ENCODE results near the gene RNU6-1. TPM values are rescaled to one million over a fixed set of nuclear protein-coding genes. Genes with fewer than 3 reads are reported as not detected.
A peak's percentile ranks its signal among the peaks of the same experiment; 100 is the strongest.

Gene RNU6-1
- total RNA-seq, 1 experiment from 2014 or later, result not detected

- no peaks in the 10 kb centered on the region for H3K4me1 Mint-ChIP-seq (ENCODE audit: low read depth, unreplicated experiment)
- no peak for TF ChIP-seq CTCF (IDR thresholded peaks at IDR 0.05; ENCODE audit: insufficient read depth in 1 of 2, low read depth in 1 of 2, low read length in 1 of 2, severe bottlenecking in 1 of 2, unreplicated experiment in 1 of 2)
- no peaks in the 10 kb centered on the region for H3K27me3 Mint-ChIP-seq (ENCODE audit: insufficient read depth, unreplicated experiment)
- DNase-seq, result peak in 1 of 2 experiments; percentile 24
- no peak overlapping the region for H3K4me3 Mint-ChIP-seq (ENCODE audit: unreplicated experiment)
- Histone ChIP-seq H3K4me1 (no peaks in the 10 kb centered on the region), H3K27me3 (replicated peaks; ENCODE audit: control insufficient read depth, insufficient read depth, low read length) (no peaks in the 10 kb centered on the region), H3K36me3 (ENCODE audit: control insufficient read depth, insufficient read depth, low read length) (no peaks in the 10 kb centered on the region), H3K4me3 (ENCODE audit: low read depth, low read length) (no peak overlapping the region), H3K9me3 (no peaks in the 10 kb centered on the region)
- no peaks in the 10 kb centered on the region for H3K36me3 Mint-ChIP-seq (ENCODE audit: insufficient read depth, unreplicated experiment)
- H3K9me3 Mint-ChIP-seq (ENCODE audit: unreplicated experiment), result no peaks in the 10 kb centered on the region
- CTCF ChIA-PET, result no interaction called here
- intact Hi-C loops (cut with micrococcal nuclease; ENCODE audit: unreplicated experiment), result no loop called here
- POLR2A ChIA-PET, result no interaction called here
- no TSS peak for BruUV-seq (replicated peaks)
- H3K27ac Mint-ChIP-seq (ENCODE audit: unreplicated experiment), result no peak overlapping the region
Observed at GRCh38 chr15:67805008-67805665, 34.7 kb downstream of the RNU6-1 start.

GRCh38 chr15:67803996-67804843, 35.6 kb downstream of the RNU6-1 start:
- BruUV-seq (replicated peaks), result no TSS peak
- ChIA-PET POLR2A (no interaction called here), CTCF (no interaction called here)
- Histone ChIP-seq H3K4me1 (no peaks in the 10 kb centered on the region), H3K27me3 (replicated peaks; ENCODE audit: control insufficient read depth, insufficient read depth, low read length) (no peaks in the 10 kb centered on the region), H3K9me3 (no peaks in the 10 kb centered on the region), H3K36me3 (ENCODE audit: control insufficient read depth, insufficient read depth, low read length) (no peaks in the 10 kb centered on the region), H3K4me3 (ENCODE audit: low read depth, low read length) (no peak overlapping the region)
- no peak overlapping the region for H3K4me3 Mint-ChIP-seq (ENCODE audit: unreplicated experiment)
- DNase-seq, result peak in 1 of 2 experiments; percentile 30
- H3K4me1 Mint-ChIP-seq (ENCODE audit: low read depth, unreplicated experiment), result no peaks in the 10 kb centered on the region
- no peak for TF ChIP-seq CTCF (IDR thresholded peaks at IDR 0.05; ENCODE audit: insufficient read depth in 1 of 2, low read depth in 1 of 2, low read length in 1 of 2, severe bottlenecking in 1 of 2, unreplicated experiment in 1 of 2)
- no peaks in the 10 kb centered on the region for H3K27me3 Mint-ChIP-seq (ENCODE audit: insufficient read depth, unreplicated experiment)
- H3K36me3 Mint-ChIP-seq (ENCODE audit: insufficient read depth, unreplicated experiment), result no peaks in the 10 kb centered on the region
- intact Hi-C loops (cut with micrococcal nuclease; ENCODE audit: unreplicated experiment), result no loop called here
- no peaks in the 10 kb centered on the region for H3K9me3 Mint-ChIP-seq (ENCODE audit: unreplicated experiment)
- H3K27ac Mint-ChIP-seq (ENCODE audit: unreplicated experiment), result no peak overlapping the region

GRCh38 chr15:67803299-67803698, 36.5 kb downstream of the RNU6-1 start:
- peak in 1 of 2 experiments; percentile 10 for DNase-seq
- TF ChIP-seq CTCF (IDR thresholded peaks at IDR 0.05; ENCODE audit: insufficient read depth in 1 of 2, low read depth in 1 of 2, low read length in 1 of 2, severe bottlenecking in 1 of 2, unreplicated experiment in 1 of 2), result no peak
- Histone ChIP-seq H3K9me3 (no peaks in the 10 kb centered on the region), H3K27me3 (replicated peaks; ENCODE audit: control insufficient read depth, insufficient read depth, low read length) (no peaks in the 10 kb centered on the region), H3K4me3 (ENCODE audit: low read depth, low read length) (no peak overlapping the region), H3K4me1 (no peaks in the 10 kb centered on the region), H3K36me3 (ENCODE audit: control insufficient read depth, insufficient read depth, low read length) (no peaks in the 10 kb centered on the region)
- CTCF ChIA-PET, result no interaction called here
- Mint-ChIP-seq H3K4me1 (ENCODE audit: low read depth, unreplicated experiment) (no peaks in the 10 kb centered on the region), H3K4me3 (ENCODE audit: unreplicated experiment) (no peak overlapping the region), H3K36me3 (ENCODE audit: insufficient read depth, unreplicated experiment) (no peaks in the 10 kb centered on the region), H3K27me3 (ENCODE audit: insufficient read depth, unreplicated experiment) (no peaks in the 10 kb centered on the region), H3K27ac (ENCODE audit: unreplicated experiment) (no peak overlapping the region), H3K9me3 (ENCODE audit: unreplicated experiment) (no peaks in the 10 kb centered on the region)
- POLR2A ChIA-PET, result no interaction called here
- BruUV-seq (replicated peaks), result no TSS peak
- intact Hi-C loops (cut with micrococcal nuclease; ENCODE audit: unreplicated experiment), result no loop called here
